Endothelial cell of umbilical vein (primary cell): Measurements from ENCODE around the gene STK24. TPM values are rescaled to one million over a fixed set of nuclear protein-coding genes. Genes with fewer than 3 reads are reported as not detected.

ENCODE experiments used
- BruUV-seq: library from RNA; stranded (reverse); fragments of 400-500 nt; replicated peaks from 2 replicates; lab custom pipeline; 2021; lab: Mats Ljungman, UMichigan
- CTCF ChIA-PET: fragments of 300-600, 350-600 bp; sonication (Branson Sonifier 250); formaldehyde crosslinking; loops from one replicate; lab custom pipeline; 2021; ENCODE audit warnings: antibody characterized with exemption, inconsistent platforms; lab: Charles Lee
- POLR2A ChIA-PET: fragments of 300-600, 350-600 bp; sonication (Branson Sonifier 250); formaldehyde crosslinking; loops from one replicate; lab custom pipeline; 2021; ENCODE audit warnings: antibody characterized with exemption, inconsistent platforms; lab: Charles Lee
- DNase-seq: peaks from one replicate; pipeline ENCODE4 v3.0.0-alpha.2; 2011; ENCODE audit warnings: low read depth, low spot score
- FAIRE-seq: peaks from 2 replicates; lab custom pipeline; 2011; peaks lifted over from hg19 to GRCh38; lab: Jason Lieb, UNC
- H2AFZ ChIP-seq: 2 replicates; pipeline ENCODE4 v1.6.0; 2012; ENCODE audit warnings: low read depth, low read length, control low read depth, inconsistent platforms
- H3K27ac ChIP-seq: 2 replicates; pipeline ENCODE4 v1.5.1; 2011; ENCODE audit warnings: low read depth, mild to moderate bottlenecking, control low read depth, low read length, moderate library complexity; ENCODE audit not compliant: insufficient read depth
- H3K27me3 ChIP-seq, 2 experiments: 2 replicates each; pipeline versions ENCODE4 v1.6.0 to v1.6.1; 2011; ENCODE audit warnings: low read length in 2 of 2, mixed read lengths in 1 of 2; ENCODE audit not compliant: control insufficient read depth in 2 of 2, insufficient read depth in 2 of 2
- H3K36me3 ChIP-seq, 2 experiments: 2 replicates in 1 of 2; 3 replicates in 1 of 2; pipeline ENCODE4 v1.5.1; 2011; ENCODE audit warnings: low read length in 2 of 2, mild to moderate bottlenecking in 1 of 2, moderate library complexity in 1 of 2; ENCODE audit not compliant: control insufficient read depth in 2 of 2, insufficient read depth in 2 of 2; ENCODE audit errors: extremely low read depth in 1 of 2
- H3K4me1 ChIP-seq: 3 replicates; pipeline ENCODE4 v1.5.1; 2011; ENCODE audit warnings: mild to moderate bottlenecking, low read length; ENCODE audit not compliant: control insufficient read depth, insufficient read depth; ENCODE audit errors: extremely low read depth
- H3K4me2 ChIP-seq: 2 replicates; pipeline ENCODE4 v1.6.1; 2011; ENCODE audit warnings: low read length, control low read depth, mixed read lengths; ENCODE audit not compliant: insufficient read depth
- H3K4me3 ChIP-seq, 3 experiments: fragments of 200-600 bp in 1 of 3; sonication (generic), shearing (Covaris generic) in 1 of 3; replicated peaks in 1 of 3; 2 replicates each; pipeline ENCODE4 v1.5.1; 2011 to 2016; ENCODE audit warnings: control low read depth in 3 of 3, low read length in 3 of 3, mild to moderate bottlenecking in 2 of 3, inconsistent platforms in 1 of 3, low read depth in 1 of 3, moderate library complexity in 1 of 3; ENCODE audit not compliant: insufficient read depth in 1 of 3
- H3K79me2 ChIP-seq: 2 replicates; pipeline ENCODE4 v1.6.0; 2012; ENCODE audit warnings: low read length, inconsistent platforms; ENCODE audit not compliant: control insufficient read depth, insufficient read depth
- H3K9ac ChIP-seq: replicated peaks from 2 replicates; pipeline ENCODE3; 2011; ENCODE audit warnings: low read length, control low read depth; ENCODE audit not compliant: insufficient read depth; ENCODE audit errors: extremely low read depth
- H3K9me1 ChIP-seq: replicated peaks from 3 replicates; pipeline ENCODE4 v1.6.0; 2011; ENCODE audit warnings: mild to moderate bottlenecking, low read length; ENCODE audit not compliant: control insufficient read depth, insufficient read depth; ENCODE audit errors: extremely low read depth
- H3K9me3 ChIP-seq: replicated peaks from 2 replicates; pipeline ENCODE4 v1.5.1; 2012; ENCODE audit warnings: low read length, inconsistent platforms; ENCODE audit not compliant: control insufficient read depth, insufficient read depth
- H4K20me1 ChIP-seq: replicated peaks from 2 replicates; pipeline ENCODE3; 2011; ENCODE audit warnings: mild to moderate bottlenecking, low read length; ENCODE audit not compliant: control insufficient read depth, insufficient read depth; ENCODE audit errors: extremely low read depth
- CTCF ChIP-seq, 2 donors: IDR thresholded peaks; 1 replicate in 1 of 2; 2 replicates in 1 of 2; pipeline ENCODE4 v1.5.1; 2011; ENCODE audit warnings: low read length in 2 of 2, mild to moderate bottlenecking in 2 of 2, moderate library complexity in 2 of 2, control low read depth in 1 of 2, inconsistent platforms in 1 of 2, low read depth in 1 of 2; ENCODE audit not compliant: insufficient read depth in 1 of 2; ENCODE audit errors: extremely low read depth in 1 of 2
- EZH2 ChIP-seq: IDR thresholded peaks from 2 replicates; pipeline ENCODE4 v1.6.1; 2012; ENCODE audit warnings: borderline replicate concordance, low read depth, mild to moderate bottlenecking, moderate library complexity, low read length, inconsistent platforms; ENCODE audit not compliant: severe bottlenecking
- FOS ChIP-seq: IDR thresholded peaks from 2 replicates; pipeline ENCODE4 v1.6.1; 2011; ENCODE audit warnings: mild to moderate bottlenecking, low read length, moderate library complexity, borderline replicate concordance; ENCODE audit not compliant: insufficient read depth
- GATA2 ChIP-seq: IDR thresholded peaks from 2 replicates; pipeline ENCODE4 v1.7.0; 2011; ENCODE audit warnings: low read depth, mild to moderate bottlenecking, moderate library complexity, mixed read lengths, low read length; ENCODE audit not compliant: insufficient read length, insufficient read depth
- JUN ChIP-seq: IDR thresholded peaks from 2 replicates; pipeline ENCODE4 v1.6.1; 2011; ENCODE audit warnings: borderline replicate concordance, low read depth; ENCODE audit not compliant: insufficient read length, insufficient read depth
- POLR2AphosphoS5 ChIP-seq: IDR thresholded peaks from 2 replicates; pipeline ENCODE4 v1.6.1; 2012; ENCODE audit warnings: low read depth, mild to moderate bottlenecking, control low read depth, low read length, moderate library complexity; ENCODE audit not compliant: insufficient read depth
- dilution Hi-C: fragments of 300-500 bp; cut with MboI; formaldehyde crosslinking; loops from one replicate; pipeline ENCODE4 v1.15.0; 2019; ENCODE audit warnings: low sequenced_read_pairs; ENCODE audit not compliant: extremely low pct_ligation_motif_present
- intact Hi-C: fragments of 100-400 bp; cut with micrococcal nuclease; formaldehyde crosslinking; loops from one replicate; pipeline ENCODE4 v1.10.0; 2022
- polyA plus RNA-seq, 4 experiments: library from polyadenylated mRNA; depleted of rRNA in 3 of 4; stranded (reverse) in 3 of 4; unstranded in 1 of 4; fragments of >200 nt; gene quantifications; 2 replicates each; pipeline versions ENCODE4 v1.2.1 to v1.2.3, GENCODE V29; 2011 to 2012; ENCODE audit warnings: missing spikeins in 1 of 4
- total RNA-seq: library from RNA; stranded (reverse); gene quantifications from 2 replicates; pipeline ENCODE4 v1.2.3, GENCODE V29; 2021

STK24 gene
- total and polyA plus RNA-seq, 2 donors (not counting 3 experiments of a cell fraction or from before 2014, with no cell fraction given): 43.3 to 100 TPM

GRCh38 chr13:98429081-98429480 lies 147.8 kb downstream of the STK24 start:
- intact Hi-C loops: no loop called here
- CTCF ChIA-PET: no interaction called here
- H3K4me2 ChIP-seq: no peak overlapping the region
- no peak for TF ChIP-seq CTCF (IDR thresholded peaks at IDR 0.05; ENCODE audit: extremely low read depth in 1 of 2, insufficient read depth in 1 of 2, low read depth in 1 of 2, low read length in 2 of 2)
- no peak for TF ChIP-seq EZH2
- no peak for TF ChIP-seq JUN
- TF ChIP-seq GATA2: no peak
- TF ChIP-seq FOS: no peak
- TF ChIP-seq POLR2AphosphoS5: no peak
- BruUV-seq: no TSS peak
- H3K4me3 ChIP-seq: no peak overlapping the region
- H3K9ac ChIP-seq: no peak overlapping the region
- no peaks in the 10 kb centered on the region for H3K4me1 ChIP-seq
- H2AFZ ChIP-seq: no peak overlapping the region
- POLR2A ChIA-PET: no interaction called here
- FAIRE-seq: no peak
- dilution Hi-C loops: loop anchor here (25.0 kb wide), 1 partner anchor 233 kb away; no protein-coding TSS in a partner anchor
- H3K79me2 ChIP-seq: no peaks in the 10 kb centered on the region
- H3K9me3 ChIP-seq: no peaks in the 10 kb centered on the region
- no peaks in the 10 kb centered on the region for H3K9me1 ChIP-seq
- peaks cover 0 to 5% of the 10 kb centered on the region in 2 experiments for H3K36me3 ChIP-seq
- H3K27ac ChIP-seq: no peak overlapping the region
- H3K27me3 ChIP-seq: no peaks in the 10 kb centered on the region
- no peaks in the 10 kb centered on the region for H4K20me1 ChIP-seq
- no peak for DNase-seq
